GM12872 (cell line): ENCODE data around the gene SLC26A6.

Source experiments
- CTCF ChIP-seq: IDR thresholded peaks from 3 replicates; pipeline ENCODE4 v1.5.1; 2011; ENCODE audit warnings: low read depth, mild to moderate bottlenecking, low read length, moderate library complexity; ENCODE audit not compliant: insufficient read depth

SLC26A6 gene

GRCh38 chr3:48599509-48600285 lies 35.6 kb downstream of the SLC26A6 start:
- TF ChIP-seq CTCF = no peak

- no peak for TF ChIP-seq CTCF
Measured at GRCh38 chr3:48599077-48599501, 36.2 kb downstream of the SLC26A6 start.

- TF ChIP-seq CTCF = no peak
Measured at GRCh38 chr3:48598323-48599076, 36.8 kb downstream of the SLC26A6 start.

GRCh38 chr3:48597408-48597800 lies 37.9 kb downstream of the SLC26A6 start:
- no peak for TF ChIP-seq CTCF

GRCh38 chr3:48596676-48597407 lies 38.4 kb downstream of the SLC26A6 start:
- no peak for TF ChIP-seq CTCF

GRCh38 chr3:48596157-48596556 lies 39.1 kb downstream of the SLC26A6 start:
- no peak for TF ChIP-seq CTCF

- TF ChIP-seq CTCF = no peak
Measured at GRCh38 chr3:48595526-48596121, 39.6 kb downstream of the SLC26A6 start.
